PC-3 (cell line): ENCODE measurements around the gene TMEM117.

Experiments used
- CTCF ChIP-seq: fragments of 300-600 bp; sonication (generic); conservative IDR thresholded peaks from 2 replicates; pipeline ENCODE4 v1.5.1; 2017; ENCODE audit warnings: antibody characterized with exemption, low read depth, mild to moderate bottlenecking, low read length
- EZH2phosphoT487 ChIP-seq: fragments of 300-600 bp; sonication (generic); IDR thresholded peaks from 2 replicates; pipeline ENCODE4 v1.6.1; 2018; ENCODE audit warnings: mild to moderate bottlenecking, antibody characterized with exemption, low read length, borderline replicate concordance

GRCh38 chr12:44347145-44347544 is 511.3 kb downstream of the TMEM117 start:
- TF ChIP-seq CTCF (no peak), EZH2phosphoT487 (no peak)
